PFSK-1 (cell line): ENCODE results near the gene ID1.

Experiments
- FOXP2 ChIP-seq: optimal IDR thresholded peaks from 2 replicates; pipeline ENCODE3; 2011; ENCODE audit warnings: borderline replicate concordance, control low read depth, inconsistent platforms; ENCODE audit not compliant: insufficient read depth; ENCODE audit errors: extremely low read length, extremely low read depth
- POLR2AphosphoS5 ChIP-seq: IDR thresholded peaks from 2 replicates; pipeline ENCODE4 v1.6.1; 2012; ENCODE audit warnings: low read depth, mild to moderate bottlenecking, control low read depth, low read length, moderate library complexity
- SIN3A ChIP-seq: IDR thresholded peaks from 2 replicates; pipeline ENCODE4 v1.6.1; 2012; ENCODE audit warnings: mild to moderate bottlenecking, low read length, moderate library complexity, borderline replicate concordance; ENCODE audit not compliant: insufficient read depth
- TAF1 ChIP-seq: IDR thresholded peaks from 2 replicates; pipeline ENCODE4 v1.6.1; 2012; ENCODE audit warnings: low read length, control low read depth, borderline replicate concordance; ENCODE audit not compliant: insufficient read depth
- TF ChIP-seq, protein P1 (sequence below), 2 experiments: IDR thresholded peaks; 2 replicates each; pipeline versions ENCODE4 v1.6.1 to v1.8.0; 2011 to 2012; ENCODE audit warnings: low read depth in 2 of 2, low read length in 2 of 2, control low read depth in 1 of 2, inconsistent platforms in 1 of 2, mild to moderate bottlenecking in 1 of 2, moderate library complexity in 1 of 2; ENCODE audit not compliant: insufficient read depth in 1 of 2

The ID1 gene

DNA sequence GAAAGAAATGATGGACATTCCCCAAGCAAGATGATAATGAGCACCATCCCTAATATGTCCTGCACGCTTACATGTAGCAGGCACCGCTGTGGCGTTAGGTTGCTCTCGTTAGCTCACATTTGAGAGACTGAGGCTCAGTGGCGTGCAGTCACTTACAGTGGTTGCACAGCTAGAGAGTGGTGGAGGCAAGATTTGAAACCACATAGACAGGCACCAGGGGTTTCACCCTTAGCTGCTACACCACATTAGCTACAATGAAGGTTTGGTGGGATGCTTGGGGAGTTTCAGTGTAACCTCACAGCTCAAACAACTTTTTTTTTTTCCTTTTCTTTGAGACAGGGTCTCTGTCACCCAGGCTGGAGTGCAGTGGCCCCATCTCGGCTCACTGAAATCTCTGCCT is 36.3 kb downstream of the ID1 start:
- TF ChIP-seq, protein P1, sequence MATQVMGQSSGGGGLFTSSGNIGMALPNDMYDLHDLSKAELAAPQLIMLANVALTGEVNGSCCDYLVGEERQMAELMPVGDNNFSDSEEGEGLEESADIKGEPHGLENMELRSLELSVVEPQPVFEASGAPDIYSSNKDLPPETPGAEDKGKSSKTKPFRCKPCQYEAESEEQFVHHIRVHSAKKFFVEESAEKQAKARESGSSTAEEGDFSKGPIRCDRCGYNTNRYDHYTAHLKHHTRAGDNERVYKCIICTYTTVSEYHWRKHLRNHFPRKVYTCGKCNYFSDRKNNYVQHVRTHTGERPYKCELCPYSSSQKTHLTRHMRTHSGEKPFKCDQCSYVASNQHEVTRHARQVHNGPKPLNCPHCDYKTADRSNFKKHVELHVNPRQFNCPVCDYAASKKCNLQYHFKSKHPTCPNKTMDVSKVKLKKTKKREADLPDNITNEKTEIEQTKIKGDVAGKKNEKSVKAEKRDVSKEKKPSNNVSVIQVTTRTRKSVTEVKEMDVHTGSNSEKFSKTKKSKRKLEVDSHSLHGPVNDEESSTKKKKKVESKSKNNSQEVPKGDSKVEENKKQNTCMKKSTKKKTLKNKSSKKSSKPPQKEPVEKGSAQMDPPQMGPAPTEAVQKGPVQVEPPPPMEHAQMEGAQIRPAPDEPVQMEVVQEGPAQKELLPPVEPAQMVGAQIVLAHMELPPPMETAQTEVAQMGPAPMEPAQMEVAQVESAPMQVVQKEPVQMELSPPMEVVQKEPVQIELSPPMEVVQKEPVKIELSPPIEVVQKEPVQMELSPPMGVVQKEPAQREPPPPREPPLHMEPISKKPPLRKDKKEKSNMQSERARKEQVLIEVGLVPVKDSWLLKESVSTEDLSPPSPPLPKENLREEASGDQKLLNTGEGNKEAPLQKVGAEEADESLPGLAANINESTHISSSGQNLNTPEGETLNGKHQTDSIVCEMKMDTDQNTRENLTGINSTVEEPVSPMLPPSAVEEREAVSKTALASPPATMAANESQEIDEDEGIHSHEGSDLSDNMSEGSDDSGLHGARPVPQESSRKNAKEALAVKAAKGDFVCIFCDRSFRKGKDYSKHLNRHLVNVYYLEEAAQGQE (IDR thresholded peaks at IDR 0.05; ENCODE audit: insufficient read depth in 1 of 2, low read depth in 2 of 2, low read length in 2 of 2): no peak
- TF ChIP-seq FOXP2 (no peak), POLR2AphosphoS5 (no peak), TAF1 (no peak), SIN3A (no peak)

DNA sequence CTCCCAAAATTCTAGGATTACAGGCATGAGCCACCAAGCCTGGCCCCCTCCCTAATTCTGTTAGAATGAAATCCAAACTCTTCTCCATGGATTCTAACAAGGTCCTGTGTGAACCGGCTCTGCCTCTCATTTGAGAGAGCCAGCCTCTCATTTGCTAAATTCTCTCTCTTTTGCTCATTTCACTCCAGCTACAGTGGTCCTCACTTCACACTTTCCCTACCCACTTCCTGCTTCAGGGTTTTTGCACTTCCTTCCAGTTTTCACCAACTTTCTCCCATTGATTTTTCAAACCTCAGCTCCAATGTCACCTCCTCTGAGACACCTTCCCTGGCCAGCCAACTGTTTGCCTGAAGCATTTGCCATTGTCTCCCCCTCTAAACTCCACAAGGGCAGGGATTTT is 37.7 kb downstream of the ID1 start:
- TF ChIP-seq POLR2AphosphoS5 (no peak), FOXP2 (no peak), SIN3A (no peak), TAF1 (no peak)
- TF ChIP-seq, protein P1 (IDR thresholded peaks at IDR 0.05; ENCODE audit: insufficient read depth in 1 of 2, low read depth in 2 of 2, low read length in 2 of 2): no peak

DNA sequence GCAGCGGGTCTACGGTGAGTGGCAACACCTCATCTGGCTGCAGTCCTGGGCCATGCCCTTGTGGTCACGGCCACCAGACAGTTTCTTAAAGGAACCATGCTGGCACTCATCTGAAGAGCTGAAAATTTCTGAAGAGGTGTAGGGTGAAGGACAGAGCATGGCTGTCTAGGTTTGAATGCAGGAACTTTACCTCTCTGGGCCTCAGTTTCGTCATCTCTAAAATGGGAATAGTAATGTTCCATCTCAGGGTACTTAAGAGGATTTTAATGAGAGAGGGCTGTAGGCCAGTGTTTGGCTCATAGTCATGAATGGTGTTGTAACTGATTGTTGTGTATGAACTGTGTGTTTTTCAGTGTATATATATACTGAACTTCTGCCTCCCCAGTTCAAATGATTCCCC is 38.4 kb downstream of the ID1 start:
- TF ChIP-seq, protein P1 (IDR thresholded peaks at IDR 0.05; ENCODE audit: insufficient read depth in 1 of 2, low read depth in 2 of 2, low read length in 2 of 2): no peak
- TF ChIP-seq TAF1 (no peak), FOXP2 (no peak), SIN3A (no peak), POLR2AphosphoS5 (no peak)

DNA sequence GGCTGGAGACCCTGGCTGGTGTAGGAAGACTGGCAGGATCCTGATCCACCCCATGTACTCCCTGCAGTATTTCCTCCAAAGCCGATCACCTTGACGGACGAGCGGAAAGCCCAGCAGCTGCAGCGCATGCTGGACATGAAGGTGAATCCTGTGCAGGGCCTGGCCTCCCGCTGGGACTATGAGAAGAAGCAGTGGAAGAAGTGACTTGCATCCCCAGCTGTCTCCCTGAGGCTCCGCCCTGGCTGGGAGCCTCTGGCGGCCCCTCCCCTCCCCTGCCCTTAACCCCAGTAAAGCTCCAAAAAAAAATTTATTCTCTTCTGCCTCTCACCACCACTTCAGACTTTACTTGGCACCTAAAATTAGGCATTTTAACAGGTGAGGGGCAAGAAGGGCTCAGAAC is 39.6 kb downstream of the ID1 start:
- TF ChIP-seq FOXP2 (no peak), SIN3A (no peak), POLR2AphosphoS5 (no peak), TAF1 (no peak)
- TF ChIP-seq, protein P1 (IDR thresholded peaks at IDR 0.05; ENCODE audit: insufficient read depth in 1 of 2, low read depth in 2 of 2, low read length in 2 of 2): no peak

GRCh38 chr20:31652917-31653396 is 47.9 kb downstream of the ID1 start:
- TF ChIP-seq SIN3A (no peak), POLR2AphosphoS5 (no peak), TAF1 (no peak), FOXP2 (no peak)
- TF ChIP-seq, protein P1 (IDR thresholded peaks at IDR 0.05; ENCODE audit: insufficient read depth in 1 of 2, low read depth in 2 of 2, low read length in 2 of 2): no peak
